K562 (cell line): Measurements from ENCODE around the gene UBE2V1. TPM values are rescaled to one million over a fixed set of nuclear protein-coding genes. Genes with fewer than 3 reads are reported as not detected.

Experiments
- ATAC-seq: fragments of 200-7000 bp; cut with Tn5 transposase; 3 replicates; pipeline ENCODE4 v1.9.1; 2020; ENCODE audit warnings: moderate library complexity
- BruUV-seq: library from RNA; stranded (reverse); fragments of 400-500 nt; replicated peaks from 2 replicates; lab custom pipeline; 2021; lab: Mats Ljungman, UMichigan
- CTCF ChIA-PET: fragments of 300-600 bp; formaldehyde crosslinking; extraction: SDS; loops from one replicate; lab custom pipeline; 2021; ENCODE audit warnings: low intra/inter-chr PET ratio; lab: Yijun Ruan, JAX
- POLR2A ChIA-PET: fragments of 300-600, 350-650 bp; sonication (Branson Sonifier 250); formaldehyde crosslinking; extraction: SDS; loops from one replicate; lab custom pipeline; 2021; ENCODE audit warnings: antibody characterized with exemption, inconsistent platforms; lab: Yijun Ruan, JAX
- DNase-seq, 4 experiments: peaks; one replicate each; pipeline versions ENCODE4 v3.0.0 to v3.0.0-alpha.2; 2011 to 2018; ENCODE audit warnings: low spot score in 3 of 4, mixed read lengths in 3 of 4; ENCODE audit errors: extremely low read depth in 1 of 4
- FAIRE-seq: peaks from 2 replicates; lab custom pipeline; 2011; peaks lifted over from hg19 to GRCh38; lab: Jason Lieb, UNC
- H2AFZ ChIP-seq: 2 replicates; pipeline ENCODE4 v1.6.0; 2011; ENCODE audit warnings: low read depth, low read length, control low read depth, inconsistent platforms
- H3K27ac ChIP-seq: fragments of 200-600 bp; 3 replicates; pipeline ENCODE4 v1.8.0; 2011; ENCODE audit warnings: low read depth, mild to moderate bottlenecking, control low read depth, inconsistent platforms, low read length, moderate library complexity, mixed read lengths; ENCODE audit errors: extremely low read depth
- H3K27me3 ChIP-seq, 2 experiments: fragments of 300-600 bp in 1 of 2; 2 replicates in 1 of 2; 3 replicates in 1 of 2; pipeline versions ENCODE4 v1.6.0 to v1.8.0; 2011; ENCODE audit warnings: inconsistent platforms in 2 of 2, low read length in 2 of 2, mild to moderate bottlenecking in 1 of 2, mixed read lengths in 1 of 2, moderate library complexity in 1 of 2; ENCODE audit not compliant: control insufficient read depth in 2 of 2, insufficient read depth in 2 of 2
- H3K36me3 ChIP-seq: fragments of 300-600 bp; 3 replicates; pipeline ENCODE4 v1.8.0; 2011; ENCODE audit warnings: mild to moderate bottlenecking, low read length, inconsistent platforms; ENCODE audit not compliant: control insufficient read depth, insufficient read depth
- H3K4me1 ChIP-seq, 2 experiments: fragments of 200-600 bp in 1 of 2; replicated peaks in 1 of 2; 2 replicates in 1 of 2; 3 replicates in 1 of 2; pipeline versions ENCODE4 v1.5.1 to v1.8.0; 2011; ENCODE audit warnings: inconsistent platforms in 2 of 2, low read length in 2 of 2, mild to moderate bottlenecking in 1 of 2, mixed read lengths in 1 of 2, moderate library complexity in 1 of 2; ENCODE audit not compliant: control insufficient read depth in 2 of 2, insufficient read depth in 2 of 2
- H3K4me2 ChIP-seq: 2 replicates; pipeline ENCODE4 v1.6.1; 2011; ENCODE audit warnings: low read length, control low read depth, inconsistent platforms, mixed read lengths; ENCODE audit not compliant: insufficient read depth
- H3K4me3 ChIP-seq: fragments of 200-600 bp; sonication (generic), shearing (Covaris generic); 2 replicates; pipeline ENCODE4 v1.5.1; 2016; ENCODE audit warnings: control low read depth, inconsistent platforms
- H3K79me2 ChIP-seq: fragments of 200-600 bp; 3 replicates; pipeline ENCODE4 v1.8.0; 2011; ENCODE audit warnings: low read length, inconsistent platforms; ENCODE audit not compliant: control insufficient read depth, insufficient read depth
- H3K9ac ChIP-seq, 2 experiments: 2 replicates each; pipeline versions ENCODE4 v1.6.0 to v1.6.1; 2011; ENCODE audit warnings: low read depth in 2 of 2, low read length in 2 of 2, control low read depth in 1 of 2, inconsistent platforms in 1 of 2, mild to moderate bottlenecking in 1 of 2, mixed read lengths in 1 of 2; ENCODE audit not compliant: insufficient read depth in 1 of 2
- H3K9me1 ChIP-seq: one replicate; pipeline ENCODE4 v1.6.0; 2011; ENCODE audit warnings: inconsistent platforms, mild to moderate bottlenecking, low read length, moderate library complexity; ENCODE audit not compliant: control insufficient read depth, insufficient read depth
- H3K9me3 ChIP-seq: replicated peaks from 2 replicates; pipeline ENCODE4 v1.5.1; 2011; ENCODE audit warnings: low read depth, low read length, inconsistent platforms; ENCODE audit not compliant: control insufficient read depth, insufficient read depth
- H4K20me1 ChIP-seq: replicated peaks from 2 replicates; pipeline ENCODE4 v1.6.1; 2011; ENCODE audit warnings: low read length, inconsistent platforms, mixed read lengths; ENCODE audit not compliant: control insufficient read depth, insufficient read depth
- CLOCK ChIP-seq: fragments of 250-450 bp; sonication (Bioruptor Pico); IDR thresholded peaks from 2 replicates; pipeline ENCODE4 v1.4.0; 2020; ENCODE audit warnings: mild to moderate bottlenecking, moderate library complexity, borderline replicate concordance
- CREBBP ChIP-seq: IDR thresholded peaks from one replicate; pipeline ENCODE4 v1.6.1; 2012; ENCODE audit warnings: low read depth, mild to moderate bottlenecking, control low read depth, inconsistent platforms, low read length
- DLX4 ChIP-seq: fragments of 250-450 bp; sonication (Bioruptor Pico); IDR thresholded peaks from 2 replicates; pipeline ENCODE4 v1.6.1; 2021; ENCODE audit warnings: mild to moderate bottlenecking
- ETV6 ChIP-seq, 3 experiments: fragments of 150-350 bp in 1 of 3; sonication (generic) in 1 of 3; formaldehyde crosslinking in 1 of 3; IDR thresholded peaks; 2 replicates each; pipeline versions ENCODE4 v1.6.1 to v1.8.0; 2014 to 2022; ENCODE audit warnings: borderline replicate concordance in 2 of 3, low read depth in 2 of 3, antibody characterized with exemption in 1 of 3, low read length in 1 of 3, mild to moderate bottlenecking in 1 of 3, missing genetic modification reagents in 1 of 3
- ILF3 ChIP-seq: fragments of 450-650 bp; IDR thresholded peaks from 2 replicates; pipeline ENCODE4 v1.6.1; 2018; ENCODE audit warnings: antibody characterized with exemption, mild to moderate bottlenecking, moderate library complexity, borderline replicate concordance
- RCOR1 ChIP-seq, 2 experiments: IDR thresholded peaks; 2 replicates each; pipeline ENCODE4 v1.6.1; 2012; ENCODE audit warnings: low read depth in 2 of 2, low read length in 2 of 2, borderline replicate concordance in 1 of 2, improper control_type of control experiment in 1 of 2
- ZBTB12 ChIP-seq: fragments of 250-450 bp; sonication (Bioruptor Pico); IDR thresholded peaks from 2 replicates; pipeline ENCODE4 v1.4.0; 2020
- ZKSCAN1 ChIP-seq: fragments of 150-350 bp; IDR thresholded peaks from 2 replicates; pipeline ENCODE4 v1.6.1; 2016; ENCODE audit warnings: low read depth, low read length
- ZNF124 ChIP-seq: sonication (generic); formaldehyde crosslinking; IDR thresholded peaks from 2 replicates; pipeline ENCODE4 v1.8.1; 2022; ENCODE audit warnings: missing genetic modification reagents
- ZNF444 ChIP-seq: fragments of 250-450 bp; sonication (Bioruptor Pico); IDR thresholded peaks from 2 replicates; pipeline ENCODE4 v1.4.0; 2020; ENCODE audit warnings: mild to moderate bottlenecking, moderate library complexity
- WGBS: fragments of 100-300 bp; shearing (Covaris generic); methylation state at CpG from one replicate; pipeline ENCODE4 v1.1.6; 2016; ENCODE audit warnings: low coverage, mixed read lengths; ENCODE audit not compliant: insufficient coverage; ENCODE audit errors: missing lambda C conversion rate; 5-methylcytosine and 5-hydroxymethylcytosine counted together
- in situ Hi-C: fragments of 300-500 bp; cut with MboI; formaldehyde crosslinking; loops from 4 replicates; pipeline ENCODE4 v1.15.0; 2018; ENCODE audit warnings: inconsistent platforms, mixed read lengths
- intact Hi-C: fragments of 100-400 bp; cut with micrococcal nuclease; formaldehyde crosslinking; loops from 2 replicates; pipeline ENCODE4 v1.14.2; 2022
- polyA plus RNA-seq, 8 experiments: library from polyadenylated mRNA; depleted of rRNA in 4 of 8; stranded (reverse) in 5 of 8; unstranded in 3 of 8; fragments of >200 nt; fragmentation: Nextera tagmentation in 2 of 8; fragmentation: Illumina TruSeq in 1 of 8; extraction: Ambion mirVana in 2 of 8; extraction: Trizol in 1 of 8; gene quantifications; 2 replicates each; pipeline versions ENCODE4 v1.2.1 to v1.2.3, GENCODE V29; 2011 to 2014; ENCODE audit warnings: inconsistent platforms in 1 of 8, missing spikeins in 1 of 8
- total RNA-seq, 7 experiments: library from RNA; depleted of rRNA in 6 of 7; stranded (reverse); fragments of >200 nt in 6 of 7; fragmentation: Illumina TruSeq in 2 of 7; extraction: Trizol in 2 of 7; gene quantifications; 2 replicates each; pipeline versions ENCODE4 v1.2.1 to v1.2.3, GENCODE V29; 2011 to 2021; ENCODE audit warnings: low replicate concordance in 1 of 7

Gene UBE2V1
- total and polyA plus RNA-seq, 9 of the 15 experiments (the other 6 are each of a cell fraction or from before 2014, with no cell fraction given), result 93.0 to 357 (median 119) TPM

- TF ChIP-seq ETV6 (IDR thresholded peaks at IDR 0.05; ENCODE audit: borderline replicate concordance in 1 of 2, low read depth in 2 of 2, low read length in 1 of 2) (no peak), ETV6 (CRISPR knock-in tag; IDR thresholded peaks at IDR 0.05; ENCODE audit: borderline replicate concordance) (no peak), DLX4 (no peak), CREBBP (no peak)
- TF ChIP-seq, all 486 proteins: peak for 0
Observed at GRCh38 chr20:50130995-50131394, 18.0 kb upstream of the UBE2V1 start (continued).

- ATAC-seq (no peak), DNase-seq (no peak), FAIRE-seq (no peak)
- peaks cover 0 to 28% of the 10 kb centered on the region in 2 experiments; a peak in 3 of 5 replicates for H3K4me1 ChIP-seq
- no peaks in the 10 kb centered on the region; the same call in 2 of the 3 replicates for H3K79me2 ChIP-seq
- no peaks in the 10 kb centered on the region; the same call in 1 of the 2 replicates for H4K20me1 ChIP-seq
- no peaks in the 10 kb centered on the region for H3K27me3 ChIP-seq
- peak overlapping the region in 1 of 2 experiments; percentile 21; a peak in 2 of 4 replicates for H3K9ac ChIP-seq
- CTCF ChIA-PET, result no interaction called here
- H3K9me1 ChIP-seq, result peaks cover 6% of the 10 kb centered on the region
- BruUV-seq, result no TSS peak
- peak overlapping the region; percentile 52 for H3K4me2 ChIP-seq
- peak overlapping the region; percentile 50 for H2AFZ ChIP-seq
- peak overlapping the region; percentile 46; the same call in 2 of the 3 replicates for H3K27ac ChIP-seq
- POLR2A ChIA-PET, result interaction anchor here (0.8 kb wide), 1 partner anchor 24 kb away, joined by 4 read pairs; no protein-coding TSS in a partner anchor
- intact Hi-C loops (no loop called here), in situ Hi-C loops (no loop called here)
- 83% methylated on average over 1 of the region's 1 CpG for WGBS
- H3K4me3 ChIP-seq, result 0 out of 2 replicates have a peak overlapping the region, but pooled peaks have one; percentile 2
- no peak for TF ChIP-seq ZBTB12 (CRISPR knock-in tag)
- TF ChIP-seq ZNF124 (CRISPR knock-in tag), result no peak
- TF ChIP-seq CLOCK (CRISPR knock-in tag), result no peak
- no peak for TF ChIP-seq RCOR1 (IDR thresholded peaks at IDR 0.05; ENCODE audit: borderline replicate concordance in 1 of 2, low read depth in 2 of 2, low read length in 2 of 2)
- 0 out of 2 replicates have a peak, but pooled peaks have one; percentile 65 for TF ChIP-seq ZKSCAN1
- no peak for TF ChIP-seq ZNF444 (CRISPR knock-in tag)
- no peak for TF ChIP-seq ILF3
- H3K36me3 ChIP-seq, result peaks cover 88% of the 10 kb centered on the region
- H3K9me3 ChIP-seq, result no peaks in the 10 kb centered on the region
Observed at GRCh38 chr20:50130356-50130723, 17.4 kb upstream of the UBE2V1 start.
